Measurements from ENCODE around the gene RGS6.

DNA sequence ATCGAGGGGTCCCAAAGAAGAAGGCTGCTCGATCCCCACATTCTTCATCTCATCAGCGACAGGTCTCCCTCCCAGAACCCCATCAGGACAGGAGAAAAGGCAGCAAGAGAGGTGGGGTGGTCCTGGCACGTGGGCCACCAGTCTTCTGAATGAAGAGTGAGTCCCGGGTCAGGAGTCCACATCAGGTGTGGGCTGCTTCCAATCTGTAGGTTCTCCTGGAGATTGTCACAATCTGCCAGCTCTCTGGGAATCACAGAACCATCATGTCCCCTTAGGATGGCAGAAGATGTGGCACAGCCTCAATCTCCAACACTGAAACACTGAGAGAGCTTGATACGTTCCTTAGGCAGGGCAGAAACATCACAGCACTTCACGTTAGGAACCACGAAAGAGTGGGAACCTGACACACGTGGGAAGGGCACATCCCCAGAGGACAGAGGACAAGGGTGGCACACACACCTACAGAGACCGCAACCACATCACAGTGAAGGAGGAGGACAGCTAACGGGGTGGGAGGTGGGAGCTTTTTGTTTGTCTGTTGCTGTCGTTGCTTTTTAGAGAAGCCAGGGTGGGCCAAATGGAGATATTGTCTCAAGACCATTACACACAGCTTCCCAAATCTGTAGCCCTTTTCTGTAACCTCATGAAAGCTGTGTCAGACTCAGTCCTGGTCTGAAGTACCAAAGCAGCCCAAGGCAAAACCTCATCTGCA, 677.1 kb downstream of the RGS6 start:
- TF ChIP-seq CTCF (IDR thresholded peaks at IDR 0.05) = no peak
- TF ChIP-seq POLR2A (IDR thresholded peaks at IDR 0.05) = no peak
